Neural progenitor cell (in vitro differentiated cells): ENCODE results near the gene TWF2.

Source experiments
- EZH2 ChIP-seq: fragments of 200-600 bp; sonication (generic); IDR thresholded peaks from 2 replicates; pipeline ENCODE4 v1.6.1; 2017; ENCODE audit warnings: antibody characterized with exemption, mild to moderate bottlenecking, moderate library complexity
- EZH2phosphoT487 ChIP-seq: fragments of 200-600 bp; sonication (generic); IDR thresholded peaks from 2 replicates; pipeline ENCODE4 v1.6.1; 2017; ENCODE audit warnings: antibody characterized with exemption
- TF ChIP-seq, protein P1 (sequence below): fragments of 200-600 bp; sonication (generic); IDR thresholded peaks from 2 replicates; pipeline ENCODE4 v1.5.1; 2017; ENCODE audit warnings: antibody characterized with exemption, mild to moderate bottlenecking

GRCh38 chr3:52204337-52205073 lies 34.5 kb downstream of the TWF2 start:
- TF ChIP-seq, protein P1, sequence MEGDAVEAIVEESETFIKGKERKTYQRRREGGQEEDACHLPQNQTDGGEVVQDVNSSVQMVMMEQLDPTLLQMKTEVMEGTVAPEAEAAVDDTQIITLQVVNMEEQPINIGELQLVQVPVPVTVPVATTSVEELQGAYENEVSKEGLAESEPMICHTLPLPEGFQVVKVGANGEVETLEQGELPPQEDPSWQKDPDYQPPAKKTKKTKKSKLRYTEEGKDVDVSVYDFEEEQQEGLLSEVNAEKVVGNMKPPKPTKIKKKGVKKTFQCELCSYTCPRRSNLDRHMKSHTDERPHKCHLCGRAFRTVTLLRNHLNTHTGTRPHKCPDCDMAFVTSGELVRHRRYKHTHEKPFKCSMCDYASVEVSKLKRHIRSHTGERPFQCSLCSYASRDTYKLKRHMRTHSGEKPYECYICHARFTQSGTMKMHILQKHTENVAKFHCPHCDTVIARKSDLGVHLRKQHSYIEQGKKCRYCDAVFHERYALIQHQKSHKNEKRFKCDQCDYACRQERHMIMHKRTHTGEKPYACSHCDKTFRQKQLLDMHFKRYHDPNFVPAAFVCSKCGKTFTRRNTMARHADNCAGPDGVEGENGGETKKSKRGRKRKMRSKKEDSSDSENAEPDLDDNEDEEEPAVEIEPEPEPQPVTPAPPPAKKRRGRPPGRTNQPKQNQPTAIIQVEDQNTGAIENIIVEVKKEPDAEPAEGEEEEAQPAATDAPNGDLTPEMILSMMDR: no peak
- TF ChIP-seq EZH2 (no peak), EZH2phosphoT487 (no peak)
